ENCODE measurements around the gene SLX9.

DNA sequence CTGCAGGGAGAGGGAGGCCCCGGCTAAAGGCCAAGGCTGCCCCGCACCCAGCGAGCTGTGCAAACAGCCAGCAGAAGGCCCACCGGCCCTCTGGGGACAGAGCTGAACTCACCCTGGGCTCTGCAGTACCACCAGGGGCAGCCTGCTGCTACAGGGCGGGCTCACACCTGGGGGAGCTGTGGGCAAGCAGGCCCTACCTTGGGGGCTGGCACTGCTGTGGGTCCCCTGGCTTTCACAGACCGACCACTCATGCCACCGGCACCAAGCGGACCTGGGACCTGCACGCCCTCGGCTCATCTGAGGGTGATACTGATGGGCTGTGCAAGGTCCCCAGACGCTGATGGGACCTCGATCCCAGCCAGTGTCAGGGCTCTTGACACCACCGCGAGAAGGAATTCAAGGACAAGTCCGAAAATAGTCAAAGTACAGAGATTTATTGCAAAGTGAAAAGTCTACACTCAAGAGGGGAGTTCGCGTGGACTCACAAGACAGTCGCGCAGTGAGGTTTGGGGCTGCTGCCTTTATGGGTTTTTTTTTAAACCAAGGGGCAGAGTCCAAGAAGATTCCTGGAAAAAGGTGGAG is 73.5 kb downstream of the SLX9 start:
- TF ChIP-seq, protein P1, sequence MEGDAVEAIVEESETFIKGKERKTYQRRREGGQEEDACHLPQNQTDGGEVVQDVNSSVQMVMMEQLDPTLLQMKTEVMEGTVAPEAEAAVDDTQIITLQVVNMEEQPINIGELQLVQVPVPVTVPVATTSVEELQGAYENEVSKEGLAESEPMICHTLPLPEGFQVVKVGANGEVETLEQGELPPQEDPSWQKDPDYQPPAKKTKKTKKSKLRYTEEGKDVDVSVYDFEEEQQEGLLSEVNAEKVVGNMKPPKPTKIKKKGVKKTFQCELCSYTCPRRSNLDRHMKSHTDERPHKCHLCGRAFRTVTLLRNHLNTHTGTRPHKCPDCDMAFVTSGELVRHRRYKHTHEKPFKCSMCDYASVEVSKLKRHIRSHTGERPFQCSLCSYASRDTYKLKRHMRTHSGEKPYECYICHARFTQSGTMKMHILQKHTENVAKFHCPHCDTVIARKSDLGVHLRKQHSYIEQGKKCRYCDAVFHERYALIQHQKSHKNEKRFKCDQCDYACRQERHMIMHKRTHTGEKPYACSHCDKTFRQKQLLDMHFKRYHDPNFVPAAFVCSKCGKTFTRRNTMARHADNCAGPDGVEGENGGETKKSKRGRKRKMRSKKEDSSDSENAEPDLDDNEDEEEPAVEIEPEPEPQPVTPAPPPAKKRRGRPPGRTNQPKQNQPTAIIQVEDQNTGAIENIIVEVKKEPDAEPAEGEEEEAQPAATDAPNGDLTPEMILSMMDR (IDR thresholded peaks at IDR 0.05) = no peak
- TF ChIP-seq EZH2 (IDR thresholded peaks at IDR 0.05; ENCODE audit: borderline replicate concordance, insufficient read depth, low read depth, low read length, poor library complexity, severe bottlenecking) = no peak
